OCI-LY1 (cell line): ENCODE data around the gene NR0B2.
A peak's percentile ranks its signal among the peaks of the same experiment; 100 is the strongest.
"Not testable (repeated sequence)": the region's sequence is repeated elsewhere in the genome, so short reads cannot be mapped to it uniquely, and the experiment has no call there.

ENCODE experiments used
- H2AFZ ChIP-seq: fragments of 200-600 bp; sonication (generic), shearing (Covaris generic); 2 replicates; pipeline ENCODE4 v1.6.0; 2014; ENCODE audit warnings: antibody characterized with exemption, mild to moderate bottlenecking, low read length
- H3F3A ChIP-seq: fragments of 200-600 bp; sonication (generic), shearing (Covaris generic); 2 replicates; pipeline ENCODE4 v1.6.0; 2014; ENCODE audit warnings: mild to moderate bottlenecking, antibody characterized with exemption, low read length, moderate library complexity; ENCODE audit not compliant: insufficient read depth
- H3K27ac ChIP-seq: fragments of 200-600 bp; sonication (generic); 2 replicates; pipeline ENCODE4 v1.5.1; 2014; ENCODE audit warnings: low read length, mixed run types, mild to moderate bottlenecking, low read depth; ENCODE audit not compliant: poor library complexity, severe bottlenecking
- H3K27me3 ChIP-seq: fragments of 200-600 bp; sonication (generic); 2 replicates; pipeline ENCODE4 v1.6.0; 2014; ENCODE audit warnings: antibody characterized with exemption, mild to moderate bottlenecking, low read length, moderate library complexity; ENCODE audit not compliant: insufficient read depth
- H3K36me3 ChIP-seq: fragments of 200-600 bp; sonication (generic); 2 replicates; pipeline ENCODE4 v1.6.1; 2014; ENCODE audit warnings: mild to moderate bottlenecking, antibody characterized with exemption, low read length, moderate library complexity, mixed read lengths; ENCODE audit not compliant: insufficient read depth
- H3K4me1 ChIP-seq: fragments of 200-600 bp; sonication (generic); 2 replicates; pipeline ENCODE4 v1.5.1; 2014; ENCODE audit warnings: mild to moderate bottlenecking, low read length, moderate library complexity; ENCODE audit not compliant: insufficient read depth, severe bottlenecking
- H3K4me2 ChIP-seq: fragments of 200-600 bp; sonication (generic), shearing (Covaris generic); 2 replicates; pipeline ENCODE4 v1.6.1; 2014; ENCODE audit warnings: low read length
- H3K4me3 ChIP-seq: fragments of 200-600 bp; sonication (generic); 2 replicates; pipeline ENCODE4 v1.5.1; 2014; ENCODE audit warnings: low read length, low read depth, mild to moderate bottlenecking, mixed read lengths; ENCODE audit not compliant: poor library complexity, severe bottlenecking
- H3K79me2 ChIP-seq: fragments of 200-600 bp; shearing (Covaris generic); 2 replicates; pipeline ENCODE4 v1.6.1; 2016; ENCODE audit warnings: mixed run types, low read length, mixed read lengths; ENCODE audit not compliant: insufficient read depth
- H3K9ac ChIP-seq: fragments of 200-600 bp; sonication (generic), shearing (Covaris generic); 2 replicates; pipeline ENCODE4 v1.6.1; 2014; ENCODE audit warnings: mild to moderate bottlenecking, low read length, mixed read lengths
- H3K9me2 ChIP-seq: fragments of 200-600 bp; sonication (generic), shearing (Covaris generic); 2 replicates; pipeline ENCODE4 v1.6.1; 2014; ENCODE audit warnings: low read depth, mild to moderate bottlenecking, low read length, mixed read lengths
- H3K9me3 ChIP-seq: fragments of 200-600 bp; shearing (Covaris generic); 2 replicates; pipeline ENCODE4 v1.6.1; 2014; ENCODE audit warnings: low read length, mixed read lengths
- H4K20me1 ChIP-seq: fragments of 200-600 bp; sonication (generic), shearing (Covaris generic); 2 replicates; pipeline ENCODE4 v1.6.0; 2016; ENCODE audit warnings: mild to moderate bottlenecking, low read length; ENCODE audit not compliant: insufficient read depth
- CTCF ChIP-seq: fragments of 200-600 bp; sonication (generic), shearing (Covaris generic); IDR thresholded peaks from 2 replicates; pipeline ENCODE4 v1.5.1; 2017; ENCODE audit warnings: mild to moderate bottlenecking, antibody characterized with exemption, low read length, moderate library complexity, mixed read lengths
- EZH2 ChIP-seq: fragments of 200-600 bp; sonication (generic), shearing (Covaris generic); IDR thresholded peaks from 2 replicates; pipeline ENCODE4 v1.8.0; 2017; ENCODE audit warnings: borderline replicate concordance, mixed run types, mild to moderate bottlenecking, antibody characterized with exemption, low read length, moderate library complexity, mixed read lengths

Gene NR0B2

GRCh38 chr1:26874896-26875295 is 38.9 kb downstream of the NR0B2 start:
- no peaks in the 10 kb centered on the region for H3K9me3 ChIP-seq
- no peaks in the 10 kb centered on the region for H4K20me1 ChIP-seq
- no peaks in the 10 kb centered on the region for H3K79me2 ChIP-seq
- H3K27me3 ChIP-seq: no peaks in the 10 kb centered on the region
- no peaks in the 10 kb centered on the region for H3F3A ChIP-seq
- no peaks in the 10 kb centered on the region for H3K9me2 ChIP-seq
- no peak overlapping the region for H3K27ac ChIP-seq
- TF ChIP-seq EZH2 (no peak), CTCF (no peak)
- H3K36me3 ChIP-seq: peaks cover 28% of the 10 kb centered on the region; the same call in 1 of the 2 replicates
- H2AFZ ChIP-seq: no peak overlapping the region
- H3K4me3 ChIP-seq: no peak overlapping the region
- no peak overlapping the region for H3K4me2 ChIP-seq
- H3K4me1 ChIP-seq: peaks cover 7% of the 10 kb centered on the region
- H3K9ac ChIP-seq: no peak overlapping the region

- not testable (repeated sequence) for H2AFZ ChIP-seq, H3K4me3 ChIP-seq, H3K27ac ChIP-seq, H3K9me3 ChIP-seq, H3K4me1 ChIP-seq, H4K20me1 ChIP-seq, H3K9me2 ChIP-seq, H3K9ac ChIP-seq, H3F3A ChIP-seq, H3K79me2 ChIP-seq, H3K4me2 ChIP-seq, H3K27me3 ChIP-seq
- peaks cover 13% of the 10 kb centered on the region; the same call in 1 of the 2 replicates for H3K36me3 ChIP-seq
Measured at GRCh38 chr1:26873097-26873496, 40.7 kb downstream of the NR0B2 start.

GRCh38 chr1:26864610-26865480 is 48.9 kb downstream of the NR0B2 start:
- H3K27ac ChIP-seq: peak overlapping the region; percentile 97
- no peaks in the 10 kb centered on the region for H3K9me3 ChIP-seq
- H3K4me3 ChIP-seq: peak overlapping the region; percentile 73
- peak overlapping the region; percentile 99 for H3K4me2 ChIP-seq
- H3K27me3 ChIP-seq: no peaks in the 10 kb centered on the region
- TF ChIP-seq EZH2 (no peak), CTCF (0 out of 2 replicates have a peak, but pooled peaks have one; percentile 13)
- H3K79me2 ChIP-seq: no peaks in the 10 kb centered on the region
- peaks cover 33% of the 10 kb centered on the region for H3K4me1 ChIP-seq
- H3K9ac ChIP-seq: peak overlapping the region; percentile 100
- no peaks in the 10 kb centered on the region for H3K36me3 ChIP-seq
- no peak overlapping the region for H2AFZ ChIP-seq
- no peaks in the 10 kb centered on the region for H3K9me2 ChIP-seq
- no peaks in the 10 kb centered on the region for H4K20me1 ChIP-seq
- no peaks in the 10 kb centered on the region; the same call in 1 of the 2 replicates for H3F3A ChIP-seq
